Measurements from ENCODE around the gene KRABD2.

KRABD2 gene

DNA sequence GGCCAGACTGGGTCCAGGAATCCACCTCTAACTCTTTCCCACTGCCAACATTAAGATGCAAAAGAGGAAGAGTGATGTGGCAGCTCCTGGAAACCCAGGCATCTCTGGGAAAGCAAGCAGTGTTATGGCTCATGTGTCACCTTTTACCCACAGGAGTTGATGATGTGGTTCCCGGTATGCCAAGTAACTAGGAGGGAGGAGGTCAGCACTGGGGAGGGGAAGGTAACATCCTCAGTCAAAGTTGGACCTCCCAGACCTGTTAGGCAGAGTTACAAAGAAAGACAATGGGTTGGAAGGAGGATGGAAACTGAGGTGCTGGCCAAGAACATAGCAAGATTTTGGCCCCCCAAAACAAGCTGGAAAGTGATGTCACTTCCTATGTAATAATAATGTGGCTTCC is 11.4 kb downstream of the KRABD2 start:
- no peak for TF ChIP-seq CTCF (IDR thresholded peaks at IDR 0.05; ENCODE audit: borderline replicate concordance, control extremely low read depth, extremely low read depth, insufficient read depth, missing control alignments)
- in situ Hi-C loops (cut with MboI; ENCODE audit: low sequenced_read_pairs, unreplicated experiment): no loop called here
- DNase-seq (ENCODE audit: low spot score): no peak

- in situ Hi-C loops (cut with MboI; ENCODE audit: low sequenced_read_pairs, unreplicated experiment): no loop called here
- TF ChIP-seq CTCF (IDR thresholded peaks at IDR 0.05; ENCODE audit: borderline replicate concordance, control extremely low read depth, extremely low read depth, insufficient read depth, missing control alignments): no peak
- no peak for DNase-seq (ENCODE audit: low spot score)
Observed at GRCh38 chr17:8362651-8363332, 13.7 kb downstream of the KRABD2 start.

- in situ Hi-C loops (cut with MboI; ENCODE audit: low sequenced_read_pairs, unreplicated experiment): no loop called here
- no peak for DNase-seq (ENCODE audit: low spot score)
- TF ChIP-seq CTCF (IDR thresholded peaks at IDR 0.05; ENCODE audit: borderline replicate concordance, control extremely low read depth, extremely low read depth, insufficient read depth, missing control alignments): no peak
Observed at GRCh38 chr17:8360751-8361150, 15.8 kb downstream of the KRABD2 start.

- no peak for DNase-seq (ENCODE audit: low spot score)
- no peak for TF ChIP-seq CTCF (IDR thresholded peaks at IDR 0.05; ENCODE audit: borderline replicate concordance, control extremely low read depth, extremely low read depth, insufficient read depth, missing control alignments)
- in situ Hi-C loops (cut with MboI; ENCODE audit: low sequenced_read_pairs, unreplicated experiment): no loop called here
Observed at GRCh38 chr17:8360260-8360659, 16.2 kb downstream of the KRABD2 start.

DNA sequence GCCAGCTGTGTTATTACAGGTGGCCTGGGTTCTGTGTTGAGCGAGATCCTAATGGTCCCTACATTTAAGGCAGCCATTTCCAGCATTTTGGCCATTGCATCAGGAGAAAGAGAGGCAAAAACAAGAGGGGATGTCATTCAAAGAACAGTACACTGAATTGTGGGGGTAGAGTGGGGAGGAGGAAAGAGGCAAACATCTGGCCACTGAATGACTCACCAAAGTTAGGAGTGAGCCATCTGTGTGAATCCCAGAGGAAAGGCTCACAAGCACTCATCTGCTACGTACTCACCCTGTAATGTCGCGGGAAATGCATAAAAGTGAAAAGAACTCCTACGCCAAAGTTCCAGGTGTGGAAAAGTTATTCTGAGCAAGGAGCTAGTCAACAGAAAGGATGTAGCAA is 16.7 kb downstream of the KRABD2 start:
- in situ Hi-C loops (cut with MboI; ENCODE audit: low sequenced_read_pairs, unreplicated experiment): no loop called here
- no peak for DNase-seq (ENCODE audit: low spot score)
- no peak for TF ChIP-seq CTCF (IDR thresholded peaks at IDR 0.05; ENCODE audit: borderline replicate concordance, control extremely low read depth, extremely low read depth, insufficient read depth, missing control alignments)

- TF ChIP-seq CTCF (IDR thresholded peaks at IDR 0.05; ENCODE audit: borderline replicate concordance, control extremely low read depth, extremely low read depth, insufficient read depth, missing control alignments): no peak
- in situ Hi-C loops (cut with MboI; ENCODE audit: low sequenced_read_pairs, unreplicated experiment): no loop called here
- no peak for DNase-seq (ENCODE audit: low spot score)
Observed at GRCh38 chr17:8357910-8358309, 18.6 kb downstream of the KRABD2 start.

Measured in GM13976 (cell line).